Central memory CD4-positive, alpha-beta T cell (primary cell): ENCODE results near the gene MAMLD1.
"Not testable (repeated sequence)": the region's sequence is repeated elsewhere in the genome, so short reads cannot be mapped to it uniquely, and the experiment has no call there.

Source experiments
- DNase-seq: peaks from one replicate; pipeline ENCODE4 v3.0.0; 2022
- total RNA-seq, 3 experiments: gene quantifications; one replicate each; lab custom pipeline; 2026; lab: John Stamatoyannopoulos, UW

Gene MAMLD1
- 0.22 to 3.2 (median 1.4) reads per million in 3 experiments for total RNA-seq

GRCh38 chrX:150362599-150363481 is at the start of gene MAMLD1:
TSS of gene MAMLD1 (plus strand) at chrX:150363317. CDS start at chrX:150445517, 82,200 bp downstream.
- peak; percentile 60 for DNase-seq

GRCh38 chrX:150313514-150313913 is 49.6 kb upstream of the MAMLD1 start:
- no peak for DNase-seq

- no peak for DNase-seq
Observed at GRCh38 chrX:150314186-150314585, 48.9 kb upstream of the MAMLD1 start.

GRCh38 chrX:150316564-150316963 is 46.6 kb upstream of the MAMLD1 start:
- DNase-seq, result no peak

- DNase-seq, result no peak
Observed at GRCh38 chrX:150323020-150323419, 40.1 kb upstream of the MAMLD1 start.

- DNase-seq, result no peak
Observed at GRCh38 chrX:150324035-150324728, 38.9 kb upstream of the MAMLD1 start.

- no peak for DNase-seq
Observed at GRCh38 chrX:150324919-150325318, 38.2 kb upstream of the MAMLD1 start.

- DNase-seq, result no peak
Observed at GRCh38 chrX:150326541-150327247, 36.4 kb upstream of the MAMLD1 start.

GRCh38 chrX:150329282-150329681 is 33.8 kb upstream of the MAMLD1 start:
- no peak for DNase-seq

GRCh38 chrX:150329868-150330267 is 33.2 kb upstream of the MAMLD1 start:
- DNase-seq, result no peak

GRCh38 chrX:150332023-150332422 is 31.1 kb upstream of the MAMLD1 start:
- DNase-seq, result no peak

GRCh38 chrX:150334100-150334499 is 29.0 kb upstream of the MAMLD1 start:
- DNase-seq, result no peak

GRCh38 chrX:150334981-150335380 is 28.1 kb upstream of the MAMLD1 start:
- DNase-seq, result no peak

GRCh38 chrX:150337026-150337425 is 26.1 kb upstream of the MAMLD1 start:
- no peak for DNase-seq

- DNase-seq, result no peak
Observed at GRCh38 chrX:150337536-150337935, 25.6 kb upstream of the MAMLD1 start.

GRCh38 chrX:150338615-150339014 is 24.5 kb upstream of the MAMLD1 start:
- DNase-seq, result no peak

- DNase-seq, result no peak
Observed at GRCh38 chrX:150339736-150340135, 23.4 kb upstream of the MAMLD1 start.

- not testable (repeated sequence) for DNase-seq
Observed at GRCh38 chrX:150340326-150340725, 22.8 kb upstream of the MAMLD1 start.

GRCh38 chrX:150347471-150347870 is 15.6 kb upstream of the MAMLD1 start:
- no peak for DNase-seq

GRCh38 chrX:150348365-150348764 is 14.8 kb upstream of the MAMLD1 start:
- DNase-seq, result no peak

- no peak for DNase-seq
Observed at GRCh38 chrX:150352114-150352513, 11.0 kb upstream of the MAMLD1 start.

- DNase-seq, result no peak
Observed at GRCh38 chrX:150352581-150352980, 10.5 kb upstream of the MAMLD1 start.

- DNase-seq, result no peak
Observed at GRCh38 chrX:150355913-150356312, 7.2 kb upstream of the MAMLD1 start.
